Renal cortex interstitium (tissue), 11 donors: ENCODE data around the gene ABCC5. TPM values are rescaled to one million over a fixed set of nuclear protein-coding genes. Genes with fewer than 3 reads are reported as not detected.
"Not testable (repeated sequence)": the region's sequence is repeated elsewhere in the genome, so short reads cannot be mapped to it uniquely, and the experiment has no call there.

ENCODE experiments used
- DNase-seq, 11 donors: peaks; one replicate each; pipeline ENCODE4 v3.0.0-alpha.2; 2013; ENCODE audit warnings: low read depth in 9 of 11, low spot score in 4 of 11; ENCODE audit errors: extremely low read depth in 1 of 11
- polyA plus RNA-seq, 3 donors: library from polyadenylated mRNA; unstranded; fragments of 120-200 nt; gene quantifications; one replicate each; pipeline ENCODE4 v1.2.1, GENCODE V29; 2013; ENCODE audit not compliant: insufficient read length in 3 of 3

The ABCC5 gene
- polyA plus RNA-seq, 3 donors, result 49.7 to 75.7 (median 51.7) TPM

DNA sequence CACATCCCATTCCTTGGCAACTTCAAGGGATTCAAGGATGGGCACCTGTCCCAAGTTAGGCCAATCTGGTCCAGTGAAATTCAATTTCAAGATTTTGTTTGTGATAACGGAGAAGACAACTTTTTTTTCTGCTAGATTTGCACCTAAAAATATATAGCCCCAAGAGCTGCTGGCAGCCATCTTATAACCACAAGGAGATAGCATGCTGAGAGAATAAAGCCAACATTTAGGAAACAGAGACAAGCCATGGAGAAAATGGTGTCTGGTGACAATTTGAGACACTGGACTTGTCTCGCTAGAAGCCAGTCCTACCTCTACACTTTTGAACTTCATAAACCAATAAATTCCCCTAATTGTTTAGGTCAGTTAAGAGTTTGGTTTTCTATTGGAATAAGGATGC lies 138.4 kb downstream of the ABCC5 start:
- no peak for DNase-seq

DNA sequence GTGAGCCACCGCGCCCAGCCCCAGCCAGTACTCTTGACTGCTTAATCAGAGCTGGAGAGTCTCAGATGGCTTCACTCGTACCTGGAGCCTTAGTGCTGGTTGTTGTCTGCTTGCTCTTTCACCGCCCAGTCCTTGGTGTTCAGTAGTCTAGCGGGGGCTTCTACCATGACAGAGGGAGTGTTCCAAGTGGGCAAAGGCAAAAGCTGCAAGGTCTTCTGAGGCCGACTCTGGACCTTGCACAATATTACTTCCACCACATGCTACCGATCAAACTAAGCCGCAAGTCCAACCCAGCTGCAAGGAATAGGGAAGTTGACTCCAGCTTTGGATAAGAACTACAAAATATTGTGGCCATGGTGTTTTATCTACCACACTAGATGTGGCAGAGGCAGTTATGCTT lies 139.6 kb downstream of the ABCC5 start:
- no peak for DNase-seq

DNA sequence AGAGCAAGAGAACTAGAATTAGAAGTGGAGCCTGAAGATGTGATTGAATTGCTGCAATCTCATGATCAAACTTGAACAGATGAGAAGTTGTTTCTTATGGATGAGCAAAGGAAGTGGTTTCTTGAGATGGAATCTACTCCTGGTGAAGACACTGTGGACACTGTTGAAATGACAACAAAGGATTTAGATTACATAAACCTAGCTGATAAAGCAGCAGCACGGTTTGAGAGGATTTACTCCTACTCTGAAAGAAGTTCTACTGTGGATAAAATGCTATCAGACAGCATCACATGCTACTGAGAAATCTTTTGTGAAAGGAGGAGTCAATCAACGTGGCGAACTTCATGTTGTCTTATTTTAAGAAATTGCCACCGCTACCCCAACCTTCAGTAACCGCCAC lies 140.5 kb downstream of the ABCC5 start:
- DNase-seq, result not testable (repeated sequence)

DNA sequence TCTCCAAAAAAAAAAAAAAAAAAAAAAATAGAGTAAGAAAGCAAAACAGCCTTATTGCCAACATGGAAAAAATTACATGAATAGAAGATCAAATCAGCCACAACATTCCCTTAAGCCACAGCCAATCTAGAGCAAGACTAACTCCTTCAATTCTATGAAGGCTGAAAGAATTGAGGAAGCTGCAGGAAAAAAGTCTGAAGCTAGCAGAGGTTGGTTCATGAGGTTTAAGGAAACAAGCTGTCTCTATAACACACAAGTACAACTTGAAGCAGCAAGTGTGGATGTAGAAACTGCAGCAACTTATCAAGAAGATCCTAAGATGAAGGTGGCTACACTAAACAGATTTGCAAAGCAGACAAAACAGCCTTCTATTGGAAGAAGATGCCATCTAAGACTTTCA lies 142.3 kb downstream of the ABCC5 start:
- DNase-seq, result no peak

DNA sequence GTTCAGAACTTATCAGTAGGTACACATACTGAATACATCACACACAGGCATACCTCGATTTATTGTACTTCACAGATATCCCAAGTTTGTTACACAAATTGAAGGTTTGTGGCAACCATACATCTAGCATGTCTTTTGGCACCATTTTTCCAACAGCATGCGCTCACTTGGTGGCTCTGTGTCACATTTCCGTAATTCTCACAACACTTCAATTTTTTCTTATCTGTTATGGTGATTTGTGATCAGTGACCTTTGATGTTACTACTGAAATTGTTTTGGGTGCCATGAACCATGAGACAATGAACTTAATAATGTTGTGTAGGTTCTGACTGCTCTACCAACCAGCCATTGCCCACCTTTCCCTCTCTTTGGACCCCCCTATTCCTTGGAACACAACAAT lies 143.8 kb downstream of the ABCC5 start:
- no peak for DNase-seq

DNA sequence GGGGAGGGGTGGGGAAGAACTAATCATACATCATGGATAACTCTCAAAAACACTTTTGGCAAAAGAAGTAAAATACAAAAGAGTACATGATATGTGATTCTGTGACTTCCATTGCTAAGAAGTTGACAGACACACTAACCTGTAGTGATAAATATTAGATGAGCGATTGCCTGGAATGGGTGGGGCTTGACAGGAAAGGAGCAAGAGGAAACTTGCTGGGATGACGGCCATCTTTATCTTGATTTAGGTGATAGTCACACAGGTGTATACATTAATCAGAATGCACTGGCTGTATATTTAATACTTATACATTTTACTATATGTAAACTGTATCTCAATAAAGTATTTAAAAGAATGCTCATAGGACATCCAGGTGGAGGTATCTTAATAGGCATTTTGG lies 146.1 kb downstream of the ABCC5 start:
- no peak for DNase-seq

DNA sequence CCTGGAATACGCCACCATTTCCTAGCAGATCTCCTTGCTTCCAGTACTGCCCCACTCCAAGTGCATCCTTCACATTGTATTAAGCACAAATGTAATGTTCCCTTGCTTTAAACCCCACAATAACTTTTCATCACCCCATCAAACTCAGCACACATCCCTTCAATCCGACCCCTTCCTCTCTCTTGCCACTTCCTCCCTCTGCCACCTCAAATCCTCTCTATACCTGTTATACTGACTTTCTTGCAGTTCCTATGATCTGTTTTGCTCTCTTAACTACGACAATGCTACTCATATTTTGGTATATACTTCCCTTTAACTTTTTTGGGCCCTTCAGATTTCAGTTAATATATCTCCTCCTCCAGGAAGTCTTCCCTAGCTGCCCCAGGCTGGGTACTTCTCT lies 147.1 kb downstream of the ABCC5 start:
- no peak for DNase-seq

Other genes with a start within 250 kb of the ABCC5 start
- gene MAP6D1, start 192.3 kb downstream of the ABCC5 start, polyA plus RNA-seq, result 1 to 10 TPM in 2 of 3 donors, under 1 TPM in 1; 0.86 to 1.9 (median 1.3) TPM
- 10 to 100 TPM; 51.0 to 59.8 (median 51.4) TPM for gene PARL, start 133.0 kb downstream of the ABCC5 start, polyA plus RNA-seq
- gene HTR3D, start 13.9 kb upstream of the ABCC5 start, polyA plus RNA-seq, result not detected
- not detected for gene HTR3C, start 35.2 kb upstream of the ABCC5 start, polyA plus RNA-seq
- under 1 TPM in 1 of 3 donors, not detected in 2; 0.11 TPM for gene HTR3E, start 79.2 kb upstream of the ABCC5 start, polyA plus RNA-seq
- gene EIF2B5, start 117.5 kb upstream of the ABCC5 start, polyA plus RNA-seq, result 10 to 100 TPM; 48.6 to 56.2 (median 49.6) TPM
- gene DVL3, start 137.5 kb upstream of the ABCC5 start, polyA plus RNA-seq, result 10 to 100 TPM; 65.4 to 89.1 (median 83.6) TPM
- 100 to 1,000 TPM; 329 to 372 (median 369) TPM for gene AP2M1, start 157.0 kb upstream of the ABCC5 start, polyA plus RNA-seq
- 10 to 100 TPM; 57.6 to 71.1 (median 60.9) TPM for gene ABCF3, start 168.3 kb upstream of the ABCC5 start, polyA plus RNA-seq
- 1 to 10 TPM; 1.3 to 2.7 (median 1.8) TPM for gene VWA5B2, start 211.7 kb upstream of the ABCC5 start, polyA plus RNA-seq
- gene ALG3, start 231.1 kb upstream of the ABCC5 start, polyA plus RNA-seq, result 10 to 100 TPM; 29.2 to 38.1 (median 35.1) TPM
- gene EEF1AKMT4, start 231.8 kb upstream of the ABCC5 start, polyA plus RNA-seq, result 1 to 10 TPM; 2.2 to 3.2 (median 3.0) TPM
- gene CAMK2N2, start 243.7 kb upstream of the ABCC5 start, polyA plus RNA-seq, result under 1 TPM in 2 of 3 donors, not detected in 1; 0.17 to 0.33 TPM